H9 (cell line): ENCODE data around the gene CDC42EP5. TPM values are rescaled to one million over a fixed set of nuclear protein-coding genes. Genes with fewer than 3 reads are reported as not detected.

Experiments used
- DNase-seq: peaks from one replicate; pipeline ENCODE4 v3.0.0-alpha.2; 2017
- H2AFZ ChIP-seq: one replicate; pipeline ENCODE4 v1.6.1; 2013; ENCODE audit warnings: mild to moderate bottlenecking, low read length, control low read depth, moderate library complexity
- H2AK5ac ChIP-seq: 2 replicates; pipeline ENCODE4 v1.6.1; 2013; ENCODE audit warnings: low read length, control low read depth, mixed read lengths; ENCODE audit not compliant: insufficient read length
- H2BK120ac ChIP-seq: one replicate; pipeline ENCODE4 v1.6.1; 2013; ENCODE audit warnings: low read depth, mild to moderate bottlenecking, low read length, control low read depth, inconsistent platforms; ENCODE audit not compliant: poor library complexity, severe bottlenecking
- H2BK12ac ChIP-seq: 2 replicates; pipeline ENCODE4 v1.6.1; 2013; ENCODE audit warnings: low read length, control low read depth, mixed read lengths, low read depth; ENCODE audit not compliant: insufficient read length
- H2BK15ac ChIP-seq: 2 replicates; pipeline ENCODE4 v1.6.1; 2013; ENCODE audit warnings: low read depth, low read length, control low read depth
- H2BK20ac ChIP-seq: one replicate; pipeline ENCODE4 v1.6.1; 2013; ENCODE audit warnings: low read depth, mild to moderate bottlenecking, low read length, control low read depth, inconsistent platforms; ENCODE audit not compliant: poor library complexity, severe bottlenecking
- H2BK5ac ChIP-seq: 2 replicates; pipeline ENCODE4 v1.6.1; 2013; ENCODE audit warnings: low read length, control low read depth, mixed read lengths; ENCODE audit not compliant: insufficient read length
- H3K14ac ChIP-seq: 2 replicates; pipeline ENCODE4 v1.6.1; 2013; ENCODE audit warnings: low read length, control low read depth; ENCODE audit not compliant: insufficient read depth
- H3K18ac ChIP-seq: 2 replicates; pipeline ENCODE4 v1.6.1; 2013; ENCODE audit warnings: low read depth, mild to moderate bottlenecking, mixed read lengths, low read length, control low read depth; ENCODE audit not compliant: insufficient read length
- H3K23ac ChIP-seq: 2 replicates; pipeline ENCODE4 v1.6.1; 2013; ENCODE audit warnings: low read length, control low read depth, mixed read lengths, low read depth; ENCODE audit not compliant: insufficient read length
- H3K23me2 ChIP-seq: 2 replicates; pipeline ENCODE4 v1.6.1; 2013; ENCODE audit warnings: low read depth, mild to moderate bottlenecking, mixed read lengths, low read length, control low read depth; ENCODE audit not compliant: insufficient read length, poor library complexity, severe bottlenecking
- H3K27ac ChIP-seq: 2 replicates; pipeline ENCODE4 v1.5.1; 2013; ENCODE audit warnings: low read length, control low read depth, mixed read lengths, low read depth; ENCODE audit not compliant: insufficient read length
- H3K27me3 ChIP-seq: 2 replicates; pipeline ENCODE4 v1.6.1; 2013; ENCODE audit warnings: low read length, control low read depth, inconsistent platforms; ENCODE audit not compliant: insufficient read depth
- H3K4ac ChIP-seq: 2 replicates; pipeline ENCODE4 v1.6.1; 2013; ENCODE audit warnings: low read depth, mild to moderate bottlenecking, control low read depth, inconsistent platforms, low read length, moderate library complexity
- H3K4me1 ChIP-seq: 2 replicates; pipeline ENCODE4 v1.6.1; 2013; ENCODE audit warnings: low read length, control low read depth, inconsistent platforms; ENCODE audit not compliant: insufficient read depth
- H3K4me2 ChIP-seq: 2 replicates; pipeline ENCODE4 v1.6.1; 2013; ENCODE audit warnings: low read length, control low read depth, mixed read lengths; ENCODE audit not compliant: insufficient read length, insufficient read depth
- H3K56ac ChIP-seq: 2 replicates; pipeline ENCODE4 v1.6.1; 2013; ENCODE audit warnings: low read depth, mild to moderate bottlenecking, mixed read lengths, low read length, control low read depth; ENCODE audit not compliant: insufficient read length
- H3K79me1 ChIP-seq: 2 replicates; pipeline ENCODE4 v1.6.1; 2013; ENCODE audit warnings: low read depth, mild to moderate bottlenecking, moderate library complexity, low read length, control low read depth, inconsistent platforms; ENCODE audit not compliant: insufficient read depth, poor library complexity, severe bottlenecking
- H3K79me2 ChIP-seq: 2 replicates; pipeline ENCODE4 v1.6.1; 2013; ENCODE audit warnings: low read length, control low read depth, inconsistent platforms; ENCODE audit not compliant: insufficient read depth
- H3K9ac ChIP-seq: 2 replicates; pipeline ENCODE4 v1.6.1; 2013; ENCODE audit warnings: low read length, control low read depth, mixed read lengths; ENCODE audit not compliant: insufficient read length; ENCODE audit errors: extremely low read depth
- H3K9me3 ChIP-seq: one replicate; pipeline ENCODE4 v1.6.1; 2013; ENCODE audit warnings: low read depth, low read length, inconsistent platforms; ENCODE audit not compliant: control insufficient read depth
- H3T11ph ChIP-seq: one replicate; pipeline ENCODE4 v1.6.1; 2013; ENCODE audit warnings: mild to moderate bottlenecking, low read length, control low read depth, inconsistent platforms
- H4K20me1 ChIP-seq: one replicate; pipeline ENCODE4 v1.6.1; 2013; ENCODE audit not compliant: control insufficient read depth, insufficient read length, insufficient read depth
- H4K5ac ChIP-seq: 2 replicates; pipeline ENCODE4 v1.6.1; 2013; ENCODE audit warnings: low read depth, mild to moderate bottlenecking, mixed read lengths, low read length, control low read depth; ENCODE audit not compliant: insufficient read length
- H4K8ac ChIP-seq: replicated peaks from 2 replicates; pipeline ENCODE4 v1.6.1; 2013; ENCODE audit warnings: low read length, control low read depth, mixed read lengths, low read depth; ENCODE audit not compliant: insufficient read length
- H4K91ac ChIP-seq: 2 replicates; pipeline ENCODE4 v1.6.1; 2013; ENCODE audit warnings: low read depth, mild to moderate bottlenecking, moderate library complexity, mixed read lengths, low read length, control low read depth; ENCODE audit not compliant: insufficient read length
- H3K27ac Mint-ChIP-seq, 3 experiments: 2 replicates in 2 of 3; 3 replicates in 1 of 3; pipeline ENCODE4 v1.8.0; 2020 to 2021; ENCODE audit warnings: mixed read lengths in 3 of 3, mild to moderate bottlenecking in 1 of 3, moderate library complexity in 1 of 3
- H3K27me3 Mint-ChIP-seq: 2 replicates; pipeline ENCODE4 v1.8.0; 2021; ENCODE audit warnings: low read depth, mild to moderate bottlenecking, moderate library complexity, mixed read lengths
- H3K36me3 Mint-ChIP-seq, 3 experiments: 2 replicates in 2 of 3; 3 replicates in 1 of 3; pipeline ENCODE4 v1.8.0; 2020 to 2021; ENCODE audit warnings: low read depth in 3 of 3, mixed read lengths in 3 of 3; ENCODE audit not compliant: insufficient read depth in 1 of 3
- H3K4me1 Mint-ChIP-seq, 2 experiments: 2 replicates each; pipeline ENCODE4 v1.8.0; 2020; ENCODE audit warnings: mixed read lengths in 2 of 2
- H3K4me3 Mint-ChIP-seq, 2 experiments: 2 replicates in 1 of 2; 3 replicates in 1 of 2; pipeline ENCODE4 v1.8.0; 2020 to 2021; ENCODE audit warnings: mild to moderate bottlenecking in 2 of 2, mixed read lengths in 2 of 2, moderate library complexity in 1 of 2
- H3K9me3 Mint-ChIP-seq, 2 experiments: 2 replicates in 1 of 2; 3 replicates in 1 of 2; pipeline ENCODE4 v1.8.0; 2020; ENCODE audit warnings: mild to moderate bottlenecking in 2 of 2, mixed read lengths in 2 of 2, moderate library complexity in 1 of 2
- WGBS: extraction: QIAGEN DNeasy Blood & Tissue Kit; methylation state at CpG from one replicate; pipeline ENCODE4 v1.1.7; 2013; ENCODE audit warnings: missing lambda C conversion rate, low lambda C conversion rate, mixed read lengths; ENCODE audit not compliant: insufficient read length; ENCODE audit errors: extremely low coverage; 5-methylcytosine and 5-hydroxymethylcytosine counted together
- total RNA-seq: library from RNA; stranded (reverse); gene quantifications from 2 replicates; pipeline ENCODE4 v1.2.1, GENCODE V29; 2021
- TF ChIP-seq, protein P1 (sequence below): fragments of 200-600 bp; sonication (generic); conservative IDR thresholded peaks from 3 replicates; pipeline ENCODE4 v1.8.0; 2021; ENCODE audit warnings: antibody characterized with exemption, mild to moderate bottlenecking

Gene CDC42EP5
- total RNA-seq, 1 experiment from 2014 or later, result 1.6 TPM

DNA sequence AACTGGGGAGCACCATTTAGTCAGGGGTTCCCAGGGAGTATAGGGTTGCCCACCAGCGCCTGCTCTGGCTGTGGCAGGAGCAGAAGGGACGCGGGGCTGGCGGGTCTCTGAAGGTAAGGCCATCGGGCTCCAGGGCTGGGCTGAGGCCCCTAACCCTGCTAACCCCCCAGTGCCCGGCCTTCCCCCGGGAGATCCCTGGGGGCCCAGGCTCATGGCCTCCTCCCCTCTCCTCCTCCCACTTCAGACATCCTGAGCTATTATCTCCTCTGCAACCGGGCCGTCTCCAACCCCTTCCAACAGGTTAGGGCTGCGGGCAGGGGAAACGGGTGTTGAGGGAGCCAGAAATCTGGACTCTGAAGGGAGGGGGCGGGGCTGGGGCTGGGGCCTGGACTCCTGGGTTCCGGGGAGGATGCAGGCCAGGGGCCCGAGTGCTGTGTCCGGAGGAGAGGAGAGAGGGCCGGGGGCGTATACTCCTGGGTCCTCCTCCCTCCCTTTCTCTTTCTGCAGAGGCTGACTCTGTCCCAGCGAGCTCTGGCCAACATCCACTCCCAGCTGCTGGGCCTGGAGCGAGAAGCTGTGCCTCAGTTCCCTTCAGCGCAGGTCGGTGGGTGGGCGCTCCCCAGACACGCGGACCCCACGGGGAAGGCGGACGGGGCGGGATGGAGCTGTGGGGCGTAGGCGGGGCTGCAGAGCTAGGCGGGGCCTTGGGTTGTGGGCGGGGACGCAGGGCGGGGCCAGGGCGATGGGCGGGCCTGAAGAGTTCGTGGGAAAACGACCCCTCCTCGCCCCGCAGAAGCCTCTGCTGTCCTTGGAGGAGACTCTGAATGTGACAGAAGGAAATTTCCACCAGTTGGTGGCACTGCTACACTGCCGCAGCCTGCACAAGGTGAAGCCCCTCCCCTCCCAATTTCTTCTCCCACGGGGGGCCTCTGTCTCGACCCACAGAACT lies 42.5 kb downstream of the CDC42EP5 start:
- no peak overlapping the region for H2BK120ac ChIP-seq
- no peaks in the 10 kb centered on the region for H3K9me3 ChIP-seq
- H3K4me1 Mint-ChIP-seq, result peaks cover 29 to 42% of the 10 kb centered on the region in 2 experiments
- no peak overlapping the region for H4K91ac ChIP-seq
- H4K20me1 ChIP-seq, result no peaks in the 10 kb centered on the region
- DNase-seq, result peak; percentile 85
- H3K4me1 ChIP-seq, result no peaks in the 10 kb centered on the region
- peak overlapping the region; percentile 41 for H3K4me2 ChIP-seq
- WGBS, result no CpG with 5 or more reads among the region's 43 CpGs
- peak overlapping the region; percentile 50 to 74 for H3K4me3 Mint-ChIP-seq
- H3T11ph ChIP-seq, result no peak overlapping the region
- no peak overlapping the region for H4K8ac ChIP-seq
- no peak overlapping the region for H2BK20ac ChIP-seq
- no peak overlapping the region for H2AK5ac ChIP-seq
- H3K27me3 Mint-ChIP-seq, result peaks cover 69% of the 10 kb centered on the region
- no peak overlapping the region for H2BK15ac ChIP-seq
- peaks cover 3% of the 10 kb centered on the region for H3K23me2 ChIP-seq
- H3K9ac ChIP-seq, result no peak overlapping the region
- H4K5ac ChIP-seq, result no peak overlapping the region
- H2AFZ ChIP-seq, result no peak overlapping the region
- H3K27me3 ChIP-seq, result no peaks in the 10 kb centered on the region; the same call in 1 of the 2 replicates
- no peaks in the 10 kb centered on the region for H3K79me1 ChIP-seq
- no peak overlapping the region for H2BK5ac ChIP-seq
- H3K14ac ChIP-seq, result no peak overlapping the region
- peak overlapping the region in 1 of 3 experiments; percentile 90; a peak in 1 of 7 replicates for H3K27ac Mint-ChIP-seq
- no peak overlapping the region for H3K56ac ChIP-seq
- H2BK12ac ChIP-seq, result no peak overlapping the region
- no peak overlapping the region for H3K23ac ChIP-seq
- no peak overlapping the region for H3K18ac ChIP-seq
- peaks cover 9 to 29% (median 29%) of the 10 kb centered on the region in 3 experiments; a peak in 6 of 7 replicates for H3K36me3 Mint-ChIP-seq
- H3K9me3 Mint-ChIP-seq, result peaks cover 0 to 3% of the 10 kb centered on the region in 2 experiments; a peak in 1 of 5 replicates
- H3K27ac ChIP-seq, result no peak overlapping the region
- H3K4ac ChIP-seq, result no peak overlapping the region
- TF ChIP-seq, protein P1, sequence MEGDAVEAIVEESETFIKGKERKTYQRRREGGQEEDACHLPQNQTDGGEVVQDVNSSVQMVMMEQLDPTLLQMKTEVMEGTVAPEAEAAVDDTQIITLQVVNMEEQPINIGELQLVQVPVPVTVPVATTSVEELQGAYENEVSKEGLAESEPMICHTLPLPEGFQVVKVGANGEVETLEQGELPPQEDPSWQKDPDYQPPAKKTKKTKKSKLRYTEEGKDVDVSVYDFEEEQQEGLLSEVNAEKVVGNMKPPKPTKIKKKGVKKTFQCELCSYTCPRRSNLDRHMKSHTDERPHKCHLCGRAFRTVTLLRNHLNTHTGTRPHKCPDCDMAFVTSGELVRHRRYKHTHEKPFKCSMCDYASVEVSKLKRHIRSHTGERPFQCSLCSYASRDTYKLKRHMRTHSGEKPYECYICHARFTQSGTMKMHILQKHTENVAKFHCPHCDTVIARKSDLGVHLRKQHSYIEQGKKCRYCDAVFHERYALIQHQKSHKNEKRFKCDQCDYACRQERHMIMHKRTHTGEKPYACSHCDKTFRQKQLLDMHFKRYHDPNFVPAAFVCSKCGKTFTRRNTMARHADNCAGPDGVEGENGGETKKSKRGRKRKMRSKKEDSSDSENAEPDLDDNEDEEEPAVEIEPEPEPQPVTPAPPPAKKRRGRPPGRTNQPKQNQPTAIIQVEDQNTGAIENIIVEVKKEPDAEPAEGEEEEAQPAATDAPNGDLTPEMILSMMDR, result peak; percentile 59; the same call in 2 of the 3 replicates
- H3K79me2 ChIP-seq, result no peaks in the 10 kb centered on the region
